ENCODE measurements around the gene SLC66A2.

The SLC66A2 gene

GRCh38 chr18:79935925-79936324 lies 15.5 kb downstream of the SLC66A2 start:
- ATAC-seq = no peak
- TF ChIP-seq ESRRG (CRISPR knock-in tag; IDR thresholded peaks at IDR 0.05) (no peak), ZNF70 (CRISPR knock-in tag; IDR thresholded peaks at IDR 0.05) (no peak), ZFP30 (CRISPR knock-in tag; IDR thresholded peaks at IDR 0.05) (no peak), PATZ1 (CRISPR knock-in tag; IDR thresholded peaks at IDR 0.05; ENCODE audit: borderline replicate concordance) (no peak), SNAI2 (CRISPR knock-in tag; IDR thresholded peaks at IDR 0.05) (no peak), ISL1 (CRISPR knock-in tag; IDR thresholded peaks at IDR 0.05) (no peak), BACH2 (CRISPR knock-in tag; IDR thresholded peaks at IDR 0.05; ENCODE audit: borderline replicate concordance) (no peak), ZFP3 (CRISPR knock-in tag; IDR thresholded peaks at IDR 0.05) (no peak), ZNF8 (CRISPR knock-in tag; IDR thresholded peaks at IDR 0.05) (no peak), ZNF565 (CRISPR knock-in tag; conservative IDR thresholded peaks at IDR 0.05; ENCODE audit: low read depth) (no peak)
- TF ChIP-seq, protein P1, sequence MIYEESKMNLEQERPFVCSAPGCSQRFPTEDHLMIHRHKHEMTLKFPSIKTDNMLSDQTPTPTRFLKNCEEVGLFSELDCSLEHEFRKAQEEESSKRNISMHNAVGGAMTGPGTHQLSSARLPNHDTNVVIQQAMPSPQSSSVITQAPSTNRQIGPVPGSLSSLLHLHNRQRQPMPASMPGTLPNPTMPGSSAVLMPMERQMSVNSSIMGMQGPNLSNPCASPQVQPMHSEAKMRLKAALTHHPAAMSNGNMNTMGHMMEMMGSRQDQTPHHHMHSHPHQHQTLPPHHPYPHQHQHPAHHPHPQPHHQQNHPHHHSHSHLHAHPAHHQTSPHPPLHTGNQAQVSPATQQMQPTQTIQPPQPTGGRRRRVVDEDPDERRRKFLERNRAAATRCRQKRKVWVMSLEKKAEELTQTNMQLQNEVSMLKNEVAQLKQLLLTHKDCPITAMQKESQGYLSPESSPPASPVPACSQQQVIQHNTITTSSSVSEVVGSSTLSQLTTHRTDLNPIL (CRISPR knock-in tag; IDR thresholded peaks at IDR 0.05; ENCODE audit: low read depth) = no peak

DNA sequence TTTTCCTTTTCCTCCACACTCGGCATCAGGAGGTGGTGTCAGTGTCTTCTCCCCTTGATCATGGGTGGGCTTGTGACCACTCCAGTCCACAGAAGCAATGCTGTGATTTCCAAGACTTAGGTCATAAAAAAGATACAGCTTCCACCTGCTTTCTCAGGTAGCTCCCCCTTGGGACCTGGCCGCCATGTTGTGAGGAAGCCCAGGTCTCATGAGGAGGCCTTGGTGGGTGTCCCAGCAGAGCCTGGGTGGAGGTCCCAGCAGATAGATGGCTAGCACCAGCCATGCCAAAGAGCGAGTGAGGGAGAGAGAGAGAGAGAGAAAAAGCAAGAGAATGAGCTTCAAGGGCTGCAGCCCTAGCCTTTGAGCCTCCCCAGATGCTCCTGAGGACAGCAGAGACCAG lies 16.0 kb downstream of the SLC66A2 start:
- TF ChIP-seq TOX (CRISPR knock-in tag; IDR thresholded peaks at IDR 0.05; ENCODE audit: borderline replicate concordance) (no peak), ZC3H10 (CRISPR knock-in tag; IDR thresholded peaks at IDR 0.05) (no peak), OSR1 (CRISPR knock-in tag; IDR thresholded peaks at IDR 0.05) (no peak), ISL1 (CRISPR knock-in tag; IDR thresholded peaks at IDR 0.05) (no peak), ZFP3 (CRISPR knock-in tag; IDR thresholded peaks at IDR 0.05) (no peak), CSDC2 (CRISPR knock-in tag; IDR thresholded peaks at IDR 0.05) (no peak)
- ATAC-seq = no peak

GRCh38 chr18:79935098-79935480 lies 16.4 kb downstream of the SLC66A2 start:
- no peak for ATAC-seq
- no peak for TF ChIP-seq CSDC2 (CRISPR knock-in tag; IDR thresholded peaks at IDR 0.05)
- TF ChIP-seq, protein P1 (CRISPR knock-in tag; IDR thresholded peaks at IDR 0.05; ENCODE audit: low read depth) = no peak
- no peak for TF ChIP-seq ZNF70 (CRISPR knock-in tag; IDR thresholded peaks at IDR 0.05)
- TF ChIP-seq ARNTL (CRISPR knock-in tag; IDR thresholded peaks at IDR 0.05; ENCODE audit: borderline replicate concordance, low read depth) = no peak
- TF ChIP-seq ZFP30 (CRISPR knock-in tag; IDR thresholded peaks at IDR 0.05) = no peak
- TF ChIP-seq GLIS3 (CRISPR knock-in tag; IDR thresholded peaks at IDR 0.05) = no peak
- TF ChIP-seq RARB (CRISPR knock-in tag; IDR thresholded peaks at IDR 0.05) = no peak
- no peak for TF ChIP-seq PPARA (CRISPR knock-in tag; IDR thresholded peaks at IDR 0.05; ENCODE audit: borderline replicate concordance)
- TF ChIP-seq ISL1 (CRISPR knock-in tag; IDR thresholded peaks at IDR 0.05) = no peak
- no peak for TF ChIP-seq TOX (CRISPR knock-in tag; IDR thresholded peaks at IDR 0.05; ENCODE audit: borderline replicate concordance)
- TF ChIP-seq SNAI2 (CRISPR knock-in tag; IDR thresholded peaks at IDR 0.05) = no peak

DNA sequence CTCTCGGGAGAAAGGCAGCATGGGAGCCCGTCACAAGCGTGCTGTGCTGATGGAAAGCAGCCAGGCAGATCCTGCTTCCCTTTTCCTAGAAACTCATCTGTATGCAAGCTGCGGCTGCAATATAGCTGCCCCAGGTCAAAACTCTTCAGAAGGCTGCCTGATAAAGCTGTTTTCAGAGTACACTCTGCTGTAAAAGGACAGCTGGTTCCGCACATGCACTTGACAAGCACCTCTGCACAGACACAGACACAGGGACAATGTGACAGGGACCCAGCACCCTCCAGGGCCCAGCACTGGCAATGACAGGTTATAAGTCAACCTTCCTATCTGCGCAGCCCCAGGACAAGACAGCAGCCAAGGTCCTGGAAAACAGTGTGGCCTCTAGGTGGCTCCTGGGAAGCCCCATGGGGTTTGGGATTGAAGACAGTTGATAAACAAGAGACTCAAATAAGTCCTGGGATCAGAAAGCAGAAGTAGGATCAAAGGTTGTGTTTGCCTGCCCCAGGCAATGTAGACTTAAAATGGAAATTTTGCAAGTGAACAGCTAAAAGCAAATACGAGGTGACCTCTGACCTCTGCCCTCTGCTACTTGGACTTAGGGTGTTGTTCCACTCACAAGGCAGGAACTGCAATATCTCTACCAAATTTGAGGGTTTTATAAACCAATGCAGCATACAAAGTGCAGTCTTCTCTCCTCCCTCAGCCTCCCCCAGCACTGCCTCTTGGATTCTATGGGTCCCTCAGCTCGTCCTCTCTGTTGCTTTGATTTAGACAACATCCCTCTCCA lies 16.9 kb downstream of the SLC66A2 start:
- no peak for TF ChIP-seq ZFP3 (CRISPR knock-in tag; IDR thresholded peaks at IDR 0.05)
- TF ChIP-seq, protein P2, sequence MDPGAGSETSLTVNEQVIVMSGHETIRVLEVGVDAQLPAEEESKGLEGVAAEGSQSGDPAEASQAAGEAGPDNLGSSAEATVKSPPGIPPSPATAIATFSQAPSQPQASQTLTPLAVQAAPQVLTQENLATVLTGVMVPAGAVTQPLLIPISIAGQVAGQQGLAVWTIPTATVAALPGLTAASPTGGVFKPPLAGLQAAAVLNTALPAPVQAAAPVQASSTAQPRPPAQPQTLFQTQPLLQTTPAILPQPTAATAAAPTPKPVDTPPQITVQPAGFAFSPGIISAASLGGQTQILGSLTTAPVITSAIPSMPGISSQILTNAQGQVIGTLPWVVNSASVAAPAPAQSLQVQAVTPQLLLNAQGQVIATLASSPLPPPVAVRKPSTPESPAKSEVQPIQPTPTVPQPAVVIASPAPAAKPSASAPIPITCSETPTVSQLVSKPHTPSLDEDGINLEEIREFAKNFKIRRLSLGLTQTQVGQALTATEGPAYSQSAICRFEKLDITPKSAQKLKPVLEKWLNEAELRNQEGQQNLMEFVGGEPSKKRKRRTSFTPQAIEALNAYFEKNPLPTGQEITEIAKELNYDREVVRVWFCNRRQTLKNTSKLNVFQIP (CRISPR knock-in tag; IDR thresholded peaks at IDR 0.05; ENCODE audit: borderline replicate concordance, low read depth) = no peak
- TF ChIP-seq, protein P3, sequence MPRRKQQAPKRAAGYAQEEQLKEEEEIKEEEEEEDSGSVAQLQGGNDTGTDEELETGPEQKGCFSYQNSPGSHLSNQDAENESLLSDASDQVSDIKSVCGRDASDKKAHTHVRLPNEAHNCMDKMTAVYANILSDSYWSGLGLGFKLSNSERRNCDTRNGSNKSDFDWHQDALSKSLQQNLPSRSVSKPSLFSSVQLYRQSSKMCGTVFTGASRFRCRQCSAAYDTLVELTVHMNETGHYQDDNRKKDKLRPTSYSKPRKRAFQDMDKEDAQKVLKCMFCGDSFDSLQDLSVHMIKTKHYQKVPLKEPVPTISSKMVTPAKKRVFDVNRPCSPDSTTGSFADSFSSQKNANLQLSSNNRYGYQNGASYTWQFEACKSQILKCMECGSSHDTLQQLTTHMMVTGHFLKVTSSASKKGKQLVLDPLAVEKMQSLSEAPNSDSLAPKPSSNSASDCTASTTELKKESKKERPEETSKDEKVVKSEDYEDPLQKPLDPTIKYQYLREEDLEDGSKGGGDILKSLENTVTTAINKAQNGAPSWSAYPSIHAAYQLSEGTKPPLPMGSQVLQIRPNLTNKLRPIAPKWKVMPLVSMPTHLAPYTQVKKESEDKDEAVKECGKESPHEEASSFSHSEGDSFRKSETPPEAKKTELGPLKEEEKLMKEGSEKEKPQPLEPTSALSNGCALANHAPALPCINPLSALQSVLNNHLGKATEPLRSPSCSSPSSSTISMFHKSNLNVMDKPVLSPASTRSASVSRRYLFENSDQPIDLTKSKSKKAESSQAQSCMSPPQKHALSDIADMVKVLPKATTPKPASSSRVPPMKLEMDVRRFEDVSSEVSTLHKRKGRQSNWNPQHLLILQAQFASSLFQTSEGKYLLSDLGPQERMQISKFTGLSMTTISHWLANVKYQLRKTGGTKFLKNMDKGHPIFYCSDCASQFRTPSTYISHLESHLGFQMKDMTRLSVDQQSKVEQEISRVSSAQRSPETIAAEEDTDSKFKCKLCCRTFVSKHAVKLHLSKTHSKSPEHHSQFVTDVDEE (CRISPR knock-in tag; IDR thresholded peaks at IDR 0.05) = no peak
- TF ChIP-seq ZNF70 (CRISPR knock-in tag; IDR thresholded peaks at IDR 0.05) = no peak
- TF ChIP-seq OSR1 (CRISPR knock-in tag; IDR thresholded peaks at IDR 0.05) = no peak
- TF ChIP-seq, protein P4, sequence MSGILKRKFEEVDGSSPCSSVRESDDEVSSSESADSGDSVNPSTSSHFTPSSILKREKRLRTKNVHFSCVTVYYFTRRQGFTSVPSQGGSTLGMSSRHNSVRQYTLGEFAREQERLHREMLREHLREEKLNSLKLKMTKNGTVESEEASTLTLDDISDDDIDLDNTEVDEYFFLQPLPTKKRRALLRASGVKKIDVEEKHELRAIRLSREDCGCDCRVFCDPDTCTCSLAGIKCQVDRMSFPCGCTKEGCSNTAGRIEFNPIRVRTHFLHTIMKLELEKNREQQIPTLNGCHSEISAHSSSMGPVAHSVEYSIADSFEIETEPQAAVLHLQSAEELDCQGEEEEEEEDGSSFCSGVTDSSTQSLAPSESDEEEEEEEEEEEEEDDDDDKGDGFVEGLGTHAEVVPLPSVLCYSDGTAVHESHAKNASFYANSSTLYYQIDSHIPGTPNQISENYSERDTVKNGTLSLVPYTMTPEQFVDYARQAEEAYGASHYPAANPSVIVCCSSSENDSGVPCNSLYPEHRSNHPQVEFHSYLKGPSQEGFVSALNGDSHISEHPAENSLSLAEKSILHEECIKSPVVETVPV (CRISPR knock-in tag; IDR thresholded peaks at IDR 0.05) = no peak
- TF ChIP-seq ISL1 (CRISPR knock-in tag; IDR thresholded peaks at IDR 0.05) = no peak
- no peak for TF ChIP-seq ZFP30 (CRISPR knock-in tag; IDR thresholded peaks at IDR 0.05)
- TF ChIP-seq ESRRG (CRISPR knock-in tag; IDR thresholded peaks at IDR 0.05) = no peak
- no peak for TF ChIP-seq BACH2 (CRISPR knock-in tag; IDR thresholded peaks at IDR 0.05; ENCODE audit: borderline replicate concordance)
- no peak for TF ChIP-seq SNAI2 (CRISPR knock-in tag; IDR thresholded peaks at IDR 0.05)
- TF ChIP-seq ZC3H10 (CRISPR knock-in tag; IDR thresholded peaks at IDR 0.05) = no peak
- TF ChIP-seq TOX (CRISPR knock-in tag; IDR thresholded peaks at IDR 0.05; ENCODE audit: borderline replicate concordance) = no peak
- no peak for TF ChIP-seq ARNTL (CRISPR knock-in tag; IDR thresholded peaks at IDR 0.05; ENCODE audit: borderline replicate concordance, low read depth)
- no peak for TF ChIP-seq RARB (CRISPR knock-in tag; IDR thresholded peaks at IDR 0.05)
- no peak for TF ChIP-seq ZNF565 (CRISPR knock-in tag; conservative IDR thresholded peaks at IDR 0.05; ENCODE audit: low read depth)
- no peak for TF ChIP-seq TCF4 (CRISPR knock-in tag; IDR thresholded peaks at IDR 0.05; ENCODE audit: borderline replicate concordance)
- no peak for ATAC-seq

Data from SK-N-SH treated with all-trans-retinoic acid at 6 μM for 48 hours (cell line).